SIG-M5 (cell line): ENCODE results near the gene TMEM126B.
"Not testable (repeated sequence)": the region's sequence is repeated elsewhere in the genome, so short reads cannot be mapped to it uniquely, and the experiment has no call there.

Experiments used
- DNase-seq: peaks from one replicate; lab custom pipeline; 2025; lab: John Stamatoyannopoulos, UW

The TMEM126B gene

DNA sequence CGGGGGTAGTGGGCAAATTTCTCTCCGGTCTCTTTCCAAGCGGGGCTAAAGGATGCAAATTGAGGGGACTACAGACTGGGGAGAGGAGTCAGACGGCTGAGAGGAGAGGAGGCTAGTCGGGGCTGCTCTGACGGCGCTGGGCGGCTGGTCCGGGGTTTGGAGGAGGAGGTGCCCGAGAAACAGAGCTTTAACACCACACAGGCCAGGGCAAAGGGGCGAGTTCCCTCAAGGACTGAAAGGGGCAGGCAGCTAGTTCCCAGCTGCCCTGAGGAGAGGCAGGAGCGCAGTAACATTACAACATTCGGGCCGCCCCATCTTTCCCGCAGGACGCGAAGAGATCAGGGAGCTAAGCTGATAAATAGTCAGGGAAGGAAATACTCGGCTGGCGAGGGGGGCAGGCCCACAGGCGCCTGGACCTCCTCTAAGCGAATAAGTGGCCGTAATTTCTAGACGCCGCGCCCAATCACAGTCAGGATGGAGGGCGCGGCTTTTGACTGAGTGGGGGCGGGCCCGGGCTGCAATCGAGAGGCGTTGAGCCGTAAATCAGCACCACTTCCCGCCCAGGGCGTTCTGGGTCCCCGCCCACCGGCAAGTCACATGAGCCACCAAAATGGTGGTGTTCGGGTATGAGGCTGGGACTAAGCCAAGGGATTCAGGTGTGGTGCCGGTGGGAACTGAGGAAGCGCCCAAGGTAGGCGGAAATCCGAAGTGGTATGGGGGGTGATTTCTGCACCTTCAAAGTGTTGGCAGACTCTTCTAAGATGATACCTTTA is at the start of gene TMEM126B:
Gene TMEM126B (plus strand): TSS at position 596 of the 773 bp plus-strand sequence. CDS start 15 bp downstream, at position 611.
- DNase-seq, result peak; percentile 74

DNA sequence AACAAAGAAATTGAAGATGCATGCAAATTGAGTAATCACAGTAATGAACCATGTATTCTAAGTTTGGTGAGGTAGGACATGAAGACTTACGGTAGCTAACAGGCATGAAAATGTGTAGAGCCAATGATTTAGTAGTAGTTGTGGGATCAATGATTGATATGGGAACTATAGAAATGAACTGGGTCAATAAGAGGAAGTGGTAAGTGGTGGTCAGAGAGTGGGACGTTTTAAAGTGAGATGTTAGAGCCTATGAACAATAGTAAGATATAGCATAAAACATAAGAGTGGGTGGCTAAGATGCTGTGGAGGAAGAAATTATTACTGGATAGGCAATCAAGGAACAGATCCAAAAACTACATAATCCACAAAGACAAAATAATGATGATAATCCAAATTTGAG is 46.3 kb upstream of the TMEM126B start:
- DNase-seq, result no peak

DNA sequence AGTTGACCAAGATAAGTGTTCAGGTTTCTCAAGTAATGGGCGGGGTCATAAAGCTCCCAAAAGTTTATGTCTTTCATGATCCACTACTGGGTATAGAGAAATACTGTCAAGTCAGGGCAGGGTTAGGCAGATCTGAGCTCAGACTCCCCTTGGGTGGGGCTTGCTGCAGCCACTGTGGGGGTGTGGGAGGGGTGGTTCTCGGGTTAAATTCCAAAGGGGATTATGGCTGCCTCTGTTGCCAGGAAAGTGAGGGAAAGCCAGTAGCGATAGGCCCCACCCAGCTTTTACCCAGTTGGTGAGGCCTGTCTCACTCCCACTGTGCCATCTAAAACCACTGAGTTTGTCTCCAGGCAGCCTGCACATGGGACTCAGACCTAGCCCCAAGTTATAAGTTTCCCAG is 39.0 kb upstream of the TMEM126B start:
- DNase-seq, result no peak

DNA sequence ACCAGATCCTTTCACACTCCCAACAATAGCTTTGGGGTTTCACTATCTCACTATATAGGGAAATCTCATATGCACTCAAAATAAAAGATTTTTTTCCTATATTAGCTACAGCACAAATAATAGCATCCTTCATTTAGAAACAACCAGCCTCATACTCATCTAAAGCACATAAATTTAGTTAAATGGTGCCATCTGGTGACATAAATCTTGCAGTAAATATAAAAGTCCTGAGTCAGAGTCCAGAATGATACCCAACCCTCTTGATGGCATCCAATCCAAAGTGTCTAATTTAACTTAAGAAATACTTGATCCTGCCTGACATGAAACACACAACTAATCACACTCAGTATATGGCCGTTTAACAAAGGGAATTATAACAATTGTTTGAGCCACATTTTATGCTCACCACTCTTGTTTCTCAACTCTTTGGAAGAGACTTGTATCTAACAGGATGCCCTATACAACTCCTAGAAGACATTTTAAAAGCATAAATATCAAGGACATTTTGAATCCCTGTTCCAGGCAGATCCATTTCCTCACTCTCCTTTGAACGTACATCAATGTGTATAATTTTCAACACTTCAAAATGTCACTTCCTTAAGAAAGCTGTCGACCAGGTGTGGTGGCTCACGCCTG is 37.4 kb upstream of the TMEM126B start:
- DNase-seq, result no peak

DNA sequence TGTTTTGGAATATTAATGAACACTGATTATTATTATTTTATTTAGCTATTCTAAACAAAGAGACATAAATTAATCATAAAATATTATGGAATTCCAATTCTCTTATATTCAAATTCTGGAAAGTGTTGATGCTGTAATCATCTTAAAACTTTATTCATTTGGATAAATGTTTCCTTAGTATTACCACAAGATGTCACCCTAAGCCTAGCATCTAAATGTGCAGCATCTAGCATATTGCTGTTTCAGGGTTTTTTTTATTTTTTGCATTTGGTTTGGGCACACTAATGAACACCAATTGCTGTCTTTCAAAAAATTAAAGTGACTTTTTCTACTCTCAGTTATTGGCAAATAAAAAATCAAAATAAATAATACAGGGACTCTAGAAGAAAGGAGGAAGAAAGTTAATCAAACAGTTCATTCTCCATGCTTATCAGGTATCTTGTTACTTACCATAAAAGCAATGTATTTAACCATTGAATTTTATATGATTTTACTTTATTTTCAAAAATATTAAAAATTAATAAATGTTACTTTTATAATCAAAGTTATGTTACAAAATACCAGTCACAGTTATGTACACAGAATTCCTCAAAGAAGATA is 33.0 kb upstream of the TMEM126B start:
- no peak for DNase-seq

DNA sequence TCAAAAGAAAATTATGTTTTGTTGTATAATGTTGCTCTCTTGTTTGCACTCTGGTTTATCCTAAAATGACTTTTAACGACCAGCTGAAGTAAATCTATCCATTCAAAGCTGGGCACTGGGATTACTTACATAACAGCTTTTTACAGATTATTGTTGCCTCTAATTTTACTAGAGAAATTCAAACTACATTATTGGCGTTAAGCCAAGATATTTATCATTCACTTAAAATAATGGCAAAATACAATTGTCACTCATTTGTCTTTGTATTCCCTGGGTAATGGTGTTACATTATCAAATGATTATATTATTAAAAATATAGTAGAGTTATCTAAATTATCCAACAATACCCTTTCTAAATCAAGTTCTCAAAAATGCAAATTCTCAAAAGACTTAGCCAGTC is 31.5 kb upstream of the TMEM126B start:
- no peak for DNase-seq

DNA sequence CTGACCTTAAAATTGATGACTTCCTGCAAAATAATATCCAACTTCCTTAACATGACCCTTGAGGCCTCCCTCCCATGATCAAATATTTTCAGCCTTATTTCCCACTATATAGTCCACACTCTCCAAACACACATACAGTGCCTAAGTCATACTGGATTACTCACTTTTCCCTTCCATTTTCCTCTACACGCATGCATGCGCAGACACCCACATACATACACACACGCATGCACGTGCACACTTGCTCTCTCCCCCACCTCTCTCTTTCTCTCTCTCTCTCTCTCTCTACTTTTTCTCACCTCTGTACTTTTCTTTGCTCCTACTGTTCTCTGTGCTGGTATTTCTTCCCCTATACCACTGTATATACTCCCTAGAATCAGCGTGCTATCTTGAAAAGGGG is 29.3 kb upstream of the TMEM126B start:
- no peak for DNase-seq

DNA sequence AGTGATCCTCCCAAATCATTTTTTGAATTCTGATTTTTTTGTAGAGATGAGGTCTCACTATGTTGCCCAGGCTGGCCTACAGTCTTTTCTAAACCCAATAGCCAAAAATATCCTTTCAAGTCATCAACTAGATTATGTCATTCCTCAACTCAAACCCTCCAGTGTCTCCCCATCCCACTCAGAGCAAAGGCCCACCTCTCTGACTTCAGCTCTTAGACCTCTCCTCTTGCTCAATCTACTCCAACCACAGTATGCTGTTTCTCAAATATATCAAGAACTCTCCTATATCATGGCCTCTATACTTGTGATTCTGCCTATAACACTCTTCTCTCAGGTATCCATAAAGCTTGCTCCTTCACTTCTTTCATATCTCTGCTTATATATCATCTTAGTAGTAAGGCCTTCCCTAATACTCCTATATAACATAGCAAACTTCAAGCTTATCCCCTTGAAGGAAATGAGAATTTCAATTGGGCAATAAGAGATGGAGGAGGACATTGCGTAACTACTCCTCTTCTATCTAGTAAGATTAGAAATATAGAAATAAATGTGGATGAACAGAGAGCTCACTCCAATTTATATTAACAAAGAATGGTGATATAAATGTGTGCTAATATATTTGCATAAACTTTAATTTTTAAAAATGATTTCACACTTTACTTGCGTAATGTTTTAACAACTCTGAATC is 25.7 kb upstream of the TMEM126B start:
- DNase-seq, result no peak

DNA sequence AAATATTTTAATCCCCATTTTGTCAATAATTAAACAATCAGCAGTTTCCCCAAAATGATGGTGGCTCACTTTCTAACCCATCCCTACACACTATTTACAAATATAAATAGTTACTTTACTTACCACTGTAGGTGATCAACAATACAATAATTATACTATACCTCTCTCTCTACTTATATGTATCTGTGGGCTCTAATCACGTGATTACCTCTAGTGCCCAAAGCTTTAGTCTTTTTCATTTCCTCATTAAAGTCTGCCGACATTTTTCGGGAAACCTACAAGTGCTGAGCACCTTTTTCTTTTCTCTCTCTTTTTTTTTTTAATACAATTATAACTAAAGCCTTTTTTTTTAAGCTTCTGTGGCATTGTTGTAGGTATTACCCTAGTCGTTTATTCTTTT is 25.2 kb upstream of the TMEM126B start:
- no peak for DNase-seq

DNA sequence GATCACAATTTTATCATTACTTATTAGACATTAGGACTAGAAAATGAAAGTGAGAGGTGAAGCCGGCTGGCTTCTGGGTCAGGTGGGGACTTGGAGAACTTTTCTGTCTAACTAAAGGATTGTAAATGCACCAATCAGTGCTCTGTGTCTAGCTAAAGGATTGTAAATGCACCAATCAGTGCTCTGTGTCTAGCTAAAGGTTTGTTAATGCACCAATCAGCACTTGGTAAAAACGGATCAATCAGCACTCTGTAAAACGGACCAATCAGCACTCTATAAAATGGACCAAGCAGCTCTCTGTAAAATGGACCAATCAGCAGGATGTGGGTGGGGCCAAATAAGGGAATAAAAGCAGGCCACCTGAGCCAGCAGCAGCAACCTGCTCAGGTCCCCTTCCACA is 22.2 kb upstream of the TMEM126B start:
- DNase-seq, result not testable (repeated sequence)

DNA sequence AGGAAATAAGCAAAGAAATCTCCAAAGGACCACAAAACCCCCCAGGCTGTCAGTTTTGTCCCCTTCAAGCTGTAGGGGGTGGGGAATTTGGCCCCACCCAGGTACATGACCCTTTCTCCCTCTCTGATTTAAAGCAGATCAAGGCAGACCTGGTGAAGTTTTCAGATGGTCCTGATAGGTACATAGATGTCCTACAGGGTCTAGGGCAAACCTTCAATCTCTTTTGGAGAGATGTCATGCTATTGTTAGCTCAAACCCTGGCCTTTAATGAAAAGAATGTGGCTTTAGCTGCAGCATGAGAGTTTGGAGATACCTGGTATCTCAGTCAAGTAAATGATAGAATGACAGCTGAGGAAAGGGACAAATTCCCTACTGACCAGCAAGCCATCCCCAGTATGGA is 19.8 kb upstream of the TMEM126B start:
- DNase-seq, result not testable (repeated sequence)

DNA sequence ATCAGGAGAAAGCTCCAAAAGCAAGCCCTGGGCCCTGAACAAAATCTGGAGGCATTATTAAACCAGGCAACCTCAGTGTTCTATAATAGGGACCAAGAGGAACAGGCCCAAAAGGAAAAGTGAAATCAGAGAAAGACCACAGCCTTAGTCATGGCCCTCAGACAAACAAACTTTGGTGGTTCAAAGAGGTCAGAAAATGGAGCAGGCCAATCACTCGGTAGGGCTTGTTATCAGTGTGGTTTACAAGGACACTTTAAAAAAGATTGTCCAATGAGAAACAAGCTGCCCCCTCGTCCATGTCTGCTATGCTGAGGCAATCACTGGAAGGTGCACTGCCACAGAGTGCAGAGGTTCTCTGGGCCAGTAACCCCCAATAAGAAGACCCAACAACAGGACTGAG is 19.1 kb upstream of the TMEM126B start:
- not testable (repeated sequence) for DNase-seq

DNA sequence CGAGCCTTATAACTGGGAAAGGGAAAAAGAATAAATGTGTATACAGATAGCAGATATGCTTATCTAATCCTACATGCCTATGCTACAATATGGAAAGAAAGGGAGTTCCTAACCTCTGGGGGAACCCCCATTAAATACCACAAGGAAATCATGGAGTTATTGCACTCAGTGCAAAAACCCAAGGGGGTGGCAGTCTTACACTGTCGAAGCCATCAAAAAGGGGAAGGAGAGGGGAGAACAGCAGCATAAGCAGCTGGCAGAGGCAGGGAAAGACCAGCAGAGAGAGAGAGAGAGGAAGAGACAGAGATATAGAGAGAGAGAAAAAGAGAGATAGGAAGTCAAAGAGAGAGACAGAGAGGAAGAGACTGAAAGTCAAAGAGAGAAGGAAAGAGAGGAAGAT is 16.8 kb upstream of the TMEM126B start:
- DNase-seq, result not testable (repeated sequence)

DNA sequence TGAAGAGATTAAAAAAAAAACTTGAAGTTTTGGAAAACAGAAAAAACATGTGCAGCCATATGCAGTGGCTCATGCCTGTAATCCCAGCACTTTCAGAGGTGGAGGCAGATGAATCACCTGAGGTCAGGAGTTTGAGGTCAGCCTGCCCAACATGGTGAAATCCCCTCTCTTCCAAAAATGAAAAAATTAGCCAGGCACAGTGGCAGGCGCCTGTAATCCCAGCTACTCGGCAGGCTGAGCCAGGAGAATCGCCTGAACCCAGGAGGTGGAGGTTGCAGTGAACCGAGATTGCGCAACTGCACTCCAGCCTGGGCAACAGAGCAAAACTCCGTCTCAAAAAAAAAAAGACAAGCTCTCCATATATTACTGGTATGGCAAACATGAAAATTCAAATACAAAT is 8.9 kb upstream of the TMEM126B start:
- no peak for DNase-seq

DNA sequence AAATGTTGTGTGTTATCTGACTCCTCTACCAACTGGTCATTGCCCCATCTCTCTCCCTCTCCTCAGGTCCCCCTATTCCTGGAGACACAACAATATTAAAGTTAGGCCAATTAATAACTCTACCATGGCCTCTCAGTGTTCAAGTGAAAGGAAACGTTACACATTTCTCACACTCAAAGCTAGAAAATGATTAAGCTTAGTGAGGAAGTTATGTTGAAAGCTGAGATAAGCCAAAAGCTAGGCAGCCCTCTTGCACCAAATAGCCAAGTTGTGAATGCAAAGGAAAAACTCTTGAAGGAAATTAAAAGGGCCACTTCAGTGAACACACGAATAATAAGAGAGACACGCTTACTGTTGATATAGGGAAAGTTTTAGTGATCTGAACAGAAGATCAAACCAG is 8.1 kb upstream of the TMEM126B start:
- DNase-seq, result no peak

DNA sequence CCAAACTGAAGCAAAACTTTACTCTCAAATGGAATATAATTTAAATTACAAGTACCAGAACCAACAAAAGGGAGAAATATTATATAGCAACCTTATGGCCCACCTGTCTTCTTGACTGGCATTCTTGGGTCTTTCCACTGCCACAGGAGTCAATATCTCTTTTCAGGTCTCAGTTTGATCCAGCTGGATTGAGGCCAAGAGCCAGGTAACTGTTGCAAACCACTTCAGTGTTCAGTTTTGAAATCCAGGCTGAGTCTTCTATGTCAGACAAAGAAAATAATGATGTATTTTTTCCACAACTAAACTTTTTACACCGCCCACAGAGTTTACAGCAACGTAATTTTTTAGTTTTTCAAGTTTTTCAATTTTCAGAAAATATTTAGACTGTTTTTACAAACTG is 1.9 kb upstream of the TMEM126B start:
- DNase-seq, result no peak

DNA sequence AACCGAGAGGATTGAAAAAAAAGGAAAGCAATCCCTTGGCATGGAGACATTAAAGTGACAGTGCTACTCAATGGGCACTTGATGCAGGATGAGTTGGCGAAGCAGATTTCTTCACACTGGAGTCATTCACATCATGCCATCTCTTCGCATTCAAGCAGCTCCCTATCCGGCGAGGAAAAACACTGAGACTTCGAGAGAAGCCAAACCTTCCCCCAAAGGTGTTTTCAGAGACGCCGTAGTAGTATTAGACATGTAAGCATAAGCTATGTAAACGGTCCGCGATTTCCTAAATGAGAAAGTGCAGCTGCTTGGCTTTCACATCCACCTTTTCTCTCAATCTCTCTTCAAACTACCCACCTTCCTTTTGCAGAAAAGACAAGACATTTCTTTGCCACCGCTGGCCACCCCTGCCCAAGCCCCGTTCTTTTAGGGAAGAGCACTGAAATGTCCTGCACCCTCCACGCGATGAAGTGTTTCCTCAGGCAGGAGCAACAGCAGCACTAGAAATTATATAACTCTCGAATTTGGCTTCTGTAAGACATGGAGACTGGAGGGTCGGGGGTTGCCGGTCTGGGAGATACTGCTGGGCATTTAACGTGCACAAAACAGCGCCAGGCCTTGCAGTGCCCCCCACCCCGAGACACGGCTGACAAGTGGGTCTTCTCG is 928 bp upstream of the TMEM126B start, which contains the start of gene DLG2:
Gene DLG2 (minus strand): TSS at position 13 of the 666 bp plus-strand sequence.
- no peak for DNase-seq

DNA sequence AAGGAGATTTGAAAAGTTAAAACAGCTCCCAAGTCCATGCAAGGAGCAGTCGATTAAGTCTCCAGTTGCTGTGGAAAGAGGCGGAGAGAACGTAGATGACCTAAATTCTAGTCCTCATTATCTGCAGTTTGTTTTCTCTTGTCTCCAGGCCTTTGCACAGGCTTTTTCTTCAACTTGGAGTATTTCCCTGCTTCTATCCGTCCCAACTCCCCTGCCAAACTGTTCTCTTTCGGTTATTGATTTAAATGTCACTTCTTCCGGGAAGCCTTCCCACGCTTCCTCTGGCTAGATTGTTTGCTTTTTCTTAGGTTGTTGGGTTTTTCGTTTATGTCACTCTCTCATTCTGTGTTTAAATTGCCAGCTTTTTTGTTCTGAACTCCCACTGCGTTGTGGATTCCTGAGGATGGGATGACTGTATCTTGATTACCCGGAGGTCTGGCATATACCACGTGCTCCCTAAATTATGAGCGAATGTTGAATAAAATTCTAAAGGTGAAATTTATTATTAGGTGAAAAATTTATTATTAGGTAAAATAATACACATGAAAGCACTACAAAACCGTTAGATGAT is 463 bp downstream of the TMEM126B start:
- no peak for DNase-seq

DNA sequence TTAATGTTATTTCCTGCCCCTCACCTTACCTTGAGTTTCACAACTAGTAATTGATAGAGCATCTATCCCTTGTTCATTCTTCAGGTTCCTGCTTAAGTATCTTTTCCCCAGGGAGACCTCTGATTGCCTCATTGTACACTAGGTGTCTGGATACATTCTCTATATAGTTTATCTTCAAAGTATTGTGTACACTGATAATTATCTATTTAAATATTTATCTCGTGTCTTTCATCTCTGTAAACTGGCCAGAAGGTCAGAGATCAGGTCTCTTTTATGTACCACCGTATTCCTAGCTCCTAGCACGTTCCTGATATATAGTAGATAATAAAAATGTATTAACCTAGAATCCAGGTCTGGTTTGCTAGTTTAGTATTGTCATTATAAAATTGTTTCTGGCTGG is 6.4 kb downstream of the TMEM126B start:
- DNase-seq, result no peak

DNA sequence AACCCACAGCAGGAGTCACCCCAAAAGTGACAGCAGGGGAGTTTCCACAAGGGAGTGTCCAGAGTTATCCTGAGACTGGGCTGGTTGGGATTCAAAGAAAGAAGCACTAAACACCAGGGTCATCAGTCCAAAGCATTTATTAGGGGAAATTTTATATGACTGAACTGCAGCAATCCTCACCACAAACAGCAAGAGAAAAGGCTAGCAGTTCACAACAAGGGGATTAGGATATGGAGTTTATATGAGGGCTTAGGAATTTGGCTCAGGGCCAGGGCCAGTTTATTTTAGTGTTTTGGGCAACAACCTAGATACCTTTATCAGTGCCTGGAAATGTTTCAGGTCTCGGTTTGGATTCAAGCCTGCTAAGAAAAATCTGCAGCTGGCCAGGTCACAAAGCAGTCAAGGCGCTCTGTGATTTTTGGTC is 14.8 kb downstream of the TMEM126B start:
- no peak for DNase-seq

DNA sequence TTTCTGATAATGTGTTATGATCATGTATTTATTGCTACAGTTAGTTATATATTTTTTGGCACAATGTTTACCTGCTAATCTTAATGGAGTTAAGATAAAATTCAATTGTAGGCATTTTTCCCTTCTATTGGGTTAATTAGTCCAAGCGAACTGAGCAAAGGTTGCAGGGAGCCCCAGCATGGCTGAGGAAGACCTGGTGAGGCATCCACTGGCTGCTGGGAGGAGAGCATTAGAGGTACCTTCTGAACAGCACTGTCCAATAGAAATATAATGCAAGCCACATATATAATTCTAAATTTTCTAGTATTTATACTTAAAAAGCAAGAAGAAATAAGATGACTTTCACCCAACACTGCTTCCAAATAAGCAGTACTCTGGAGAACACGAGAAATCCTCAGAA is 18.7 kb downstream of the TMEM126B start:
- no peak for DNase-seq
